HepG2 (cell line): ENCODE measurements around the gene ZNF227. TPM values are rescaled to one million over a fixed set of nuclear protein-coding genes. Genes with fewer than 3 reads are reported as not detected.

Source experiments
- ATAC-seq: fragments of 200-7000 bp; cut with Tn5 transposase; 3 replicates; pipeline ENCODE4 v1.9.1; 2020; ENCODE audit warnings: mild to moderate bottlenecking, moderate library complexity
- BruUV-seq: library from RNA; stranded (reverse); fragments of 400-500 nt; replicated peaks from 2 replicates; lab custom pipeline; 2021; lab: Mats Ljungman, UMichigan
- CTCF ChIA-PET: fragments of 300-600 bp; formaldehyde crosslinking; extraction: SDS; loops from one replicate; lab custom pipeline; 2021; ENCODE audit warnings: low total read pairs, inconsistent platforms, low intra/inter-chr PET ratio; lab: Yijun Ruan, JAX
- POLR2A ChIA-PET: fragments of 350-600 bp; sonication (Branson Sonifier 250); formaldehyde crosslinking; loops from one replicate; lab custom pipeline; 2020; ENCODE audit warnings: antibody characterized with exemption, inconsistent platforms; lab: Yijun Ruan, JAX
- DNase-seq: peaks from one replicate; pipeline ENCODE4 v3.0.0-alpha.2; 2015; ENCODE audit warnings: low spot score
- FAIRE-seq: peaks from 3 replicates; lab custom pipeline; 2011; peaks lifted over from hg19 to GRCh38; lab: Jason Lieb, UNC
- H2AFZ ChIP-seq: one replicate; pipeline ENCODE4 v1.6.1; 2011; ENCODE audit warnings: low read length, inconsistent platforms
- H3K27ac ChIP-seq: fragments of 300-600 bp; 3 replicates; pipeline ENCODE4 v1.8.0; 2011; ENCODE audit warnings: mixed run types, mild to moderate bottlenecking, mixed read lengths, low read length, inconsistent platforms; ENCODE audit not compliant: insufficient read depth; ENCODE audit errors: extremely low read length
- H3K27me3 ChIP-seq, 2 experiments: fragments of 200-600 bp in 1 of 2; 2 replicates in 1 of 2; 3 replicates in 1 of 2; pipeline versions ENCODE4 v1.6.0 to v1.8.0; 2011; ENCODE audit warnings: low read length in 2 of 2, mild to moderate bottlenecking in 2 of 2, moderate library complexity in 2 of 2, inconsistent platforms in 1 of 2; ENCODE audit not compliant: insufficient read depth in 2 of 2, control insufficient read depth in 1 of 2
- H3K36me3 ChIP-seq, 2 experiments: fragments of 200-600 bp in 1 of 2; replicated peaks in 1 of 2; 2 replicates in 1 of 2; 3 replicates in 1 of 2; pipeline versions ENCODE4 v1.5.1 to v1.8.0; 2011; ENCODE audit warnings: low read length in 2 of 2, inconsistent platforms in 1 of 2; ENCODE audit not compliant: insufficient read depth in 2 of 2, control insufficient read depth in 1 of 2
- H3K4me1 ChIP-seq: 2 replicates; pipeline ENCODE4 v1.5.1; 2012; ENCODE audit warnings: low read length, inconsistent platforms; ENCODE audit not compliant: insufficient read depth
- H3K4me2 ChIP-seq: 2 replicates; pipeline ENCODE4 v1.6.0; 2011; ENCODE audit warnings: low read depth, low read length, inconsistent platforms
- H3K4me3 ChIP-seq, 3 experiments: fragments of 200-600 bp in 1 of 3; sonication (generic), shearing (Covaris generic) in 1 of 3; replicated peaks in 1 of 3; 2 replicates each; pipeline ENCODE4 v1.5.1; 2011 to 2016; ENCODE audit warnings: low read length in 3 of 3, inconsistent platforms in 2 of 3, low read depth in 2 of 3, mild to moderate bottlenecking in 2 of 3, control low read depth in 1 of 3, mixed read lengths in 1 of 3; ENCODE audit not compliant: insufficient read depth in 1 of 3
- H3K79me2 ChIP-seq: one replicate; pipeline ENCODE4 v1.6.1; 2011; ENCODE audit warnings: low read length, inconsistent platforms; ENCODE audit not compliant: insufficient read depth
- H3K9ac ChIP-seq: 2 replicates; pipeline ENCODE4 v1.6.0; 2011; ENCODE audit warnings: mild to moderate bottlenecking, low read depth, low read length, inconsistent platforms; ENCODE audit not compliant: insufficient read depth
- H3K9me3 ChIP-seq: 2 replicates; pipeline ENCODE4 v1.5.1; 2012; ENCODE audit warnings: mild to moderate bottlenecking, low read length
- H4K20me1 ChIP-seq: 2 replicates; pipeline ENCODE4 v1.6.0; 2011; ENCODE audit warnings: inconsistent platforms, mild to moderate bottlenecking, low read length, moderate library complexity; ENCODE audit not compliant: insufficient read depth
- ARNT ChIP-seq: fragments of 450-650 bp; IDR thresholded peaks from 2 replicates; pipeline ENCODE4 v1.6.1; 2017
- CBX2 ChIP-seq, 2 experiments: fragments of 200-600 bp in 1 of 2; sonication (generic); formaldehyde crosslinking in 1 of 2; IDR thresholded peaks; 2 replicates each; pipeline versions ENCODE4 v1.7.0 to v1.8.1; 2018 to 2022; ENCODE audit warnings: low read depth in 2 of 2, low read length in 1 of 2, mild to moderate bottlenecking in 1 of 2, missing genetic modification reagents in 1 of 2
- FOSL2 ChIP-seq: sonication (generic); formaldehyde crosslinking; IDR thresholded peaks from 2 replicates; pipeline ENCODE4 v1.4.0; 2020; ENCODE audit warnings: missing genetic modification reagents
- KAT8 ChIP-seq: IDR thresholded peaks from 2 replicates; pipeline ENCODE4 v1.6.1; 2016; ENCODE audit warnings: missing genetic modification reagents, missing compliant biosample characterization
- NFYC ChIP-seq: IDR thresholded peaks from 2 replicates; pipeline ENCODE4 v1.6.1; 2016; ENCODE audit warnings: missing genetic modification reagents, missing compliant biosample characterization
- PPARG ChIP-seq: conservative IDR thresholded peaks from 2 replicates; pipeline ENCODE4 v1.6.1; 2016; ENCODE audit warnings: missing biosample characterization, missing genetic modification reagents
- UBTF ChIP-seq: sonication (generic); formaldehyde crosslinking; IDR thresholded peaks from 2 replicates; pipeline ENCODE4 v1.4.0; 2020; ENCODE audit warnings: mild to moderate bottlenecking, missing genetic modification reagents
- ZMYM3 ChIP-seq: sonication (generic); formaldehyde crosslinking; IDR thresholded peaks from 2 replicates; pipeline ENCODE4 v1.5.1; 2020; ENCODE audit warnings: mild to moderate bottlenecking, missing genetic modification reagents
- ZNF121 ChIP-seq: sonication (generic); formaldehyde crosslinking; IDR thresholded peaks from 2 replicates; pipeline ENCODE4 v1.5.0; 2020; ENCODE audit warnings: mild to moderate bottlenecking, missing genetic modification reagents
- ZNF263 ChIP-seq: sonication (generic); formaldehyde crosslinking; IDR thresholded peaks from 2 replicates; pipeline ENCODE4 v1.4.0; 2020; ENCODE audit warnings: missing genetic modification reagents
- ZNF770 ChIP-seq: sonication (generic); formaldehyde crosslinking; IDR thresholded peaks from 2 replicates; pipeline ENCODE4 v1.5.0; 2020; ENCODE audit warnings: mild to moderate bottlenecking, missing genetic modification reagents
- WGBS: methylation state at CpG from one replicate; pipeline ENCODE4 v1.1.6; 2017; ENCODE audit warnings: low lambda C conversion rate; 5-methylcytosine and 5-hydroxymethylcytosine counted together
- in situ Hi-C: cut with HindIII; loops from 2 replicates; pipeline ENCODE4 v1.10.0; 2017; ENCODE audit warnings: low pct_unique_long_range_greater_than_20kb; ENCODE audit not compliant: extremely low pct_ligation_motif_present
- intact Hi-C: fragments of 100-400 bp; cut with micrococcal nuclease; formaldehyde crosslinking; loops from one replicate; pipeline ENCODE4 v1.10.0; 2022; ENCODE audit not compliant: unreplicated experiment
- polyA plus RNA-seq, 8 experiments: library from polyadenylated mRNA; depleted of rRNA in 3 of 8; stranded (reverse) in 7 of 8; unstranded in 1 of 8; fragments of >200 nt; fragmentation: Illumina TruSeq in 4 of 8; extraction: Trizol in 4 of 8; gene quantifications; 2 replicates each; pipeline versions ENCODE4 v1.2.1 to v1.2.3, GENCODE V29; 2011 to 2016; ENCODE audit warnings: low read depth in 4 of 8, missing spikeins in 1 of 8, mixed read lengths in 1 of 8; ENCODE audit not compliant: insufficient read depth in 1 of 8
- total RNA-seq, 5 experiments: library from RNA; depleted of rRNA; stranded (reverse); fragments of >200 nt; fragmentation: Illumina TruSeq; extraction: Trizol; gene quantifications; 2 replicates each; pipeline ENCODE4 v1.2.3, GENCODE V29; 2016; ENCODE audit warnings: low read depth in 1 of 5

ZNF227 gene
- total and polyA plus RNA-seq, 2 of the 13 experiments (the other 11 are each of a cell fraction or from before 2014, with no cell fraction given) = 3.1 to 16.8 TPM

- Histone ChIP-seq H2AFZ (no peak overlapping the region), H3K4me1 (peaks cover 10% of the 10 kb centered on the region)
- no TSS peak for BruUV-seq
Observed at GRCh38 chr19:44260695-44261446, 48.5 kb downstream of the ZNF227 start.

More at GRCh38 chr19:44260695-44261446, 48.5 kb downstream of the ZNF227 start:
- Histone ChIP-seq H3K27me3 (no peaks in the 10 kb centered on the region), H3K9me3 (peaks cover 15% of the 10 kb centered on the region), H3K4me3 (peak overlapping the region in 2 of 3 experiments; percentile 55 to 67; a peak in 3 of 6 replicates), H4K20me1 (no peaks in the 10 kb centered on the region), H3K9ac (peak overlapping the region; percentile 63; the same call in 1 of the 2 replicates), H3K79me2 (no peaks in the 10 kb centered on the region), H3K4me2 (peak overlapping the region; percentile 72), H3K36me3 (no peaks in the 10 kb centered on the region), H3K27ac (peak overlapping the region; percentile 54)
- FAIRE-seq = no peak
- peak; percentile 18; the same call in 1 of the 3 replicates for ATAC-seq
- intact Hi-C loops (no loop called here), in situ Hi-C loops (no loop called here)
- TF ChIP-seq ARNT (no peak), ZNF121 (CRISPR knock-in tag) (peak; percentile 91), ZMYM3 (0 out of 2 replicates have a peak, but pooled peaks have one; percentile 37), KAT8 (no peak), CBX2 (IDR thresholded peaks at IDR 0.05; ENCODE audit: low read depth, low read length) (no peak), CBX2 (CRISPR knock-in tag; IDR thresholded peaks at IDR 0.05; ENCODE audit: low read depth) (no peak), ZNF263 (peak; percentile 36; the same call in 1 of the 2 replicates), NFYC (CRISPR knock-in tag) (no peak), PPARG (0 out of 2 replicates have a peak, but pooled peaks have one; percentile 48), UBTF (no peak), ZNF770 (peak; percentile 76), FOSL2 (peak; percentile 64)
- POLR2A ChIA-PET = interaction anchor here (1.0 to 2.1 kb wide), 4 partner anchors 44 to 239 kb away, joined by 3 to 7 read pairs (median 4); partner anchors contain the start of genes ZNF180, ZNF226, ZNF227 and ZNF235
- DNase-seq = peak; percentile 6
- WGBS = 75% methylated on average over 6 of the region's 6 CpGs
- CTCF ChIA-PET = no interaction called here
